Immature natural killer cell (primary cell): ENCODE results near the gene MAOA. TPM values are rescaled to one million over a fixed set of nuclear protein-coding genes. Genes with fewer than 3 reads are reported as not detected.
"Not testable (repeated sequence)": the region's sequence is repeated elsewhere in the genome, so short reads cannot be mapped to it uniquely, and the experiment has no call there.

ENCODE experiments used
- DNase-seq, 3 donors: peaks; one replicate each; pipeline ENCODE4 v3.0.0; 2022; ENCODE audit warnings: mixed read lengths in 1 of 3
- H3K27ac Mint-ChIP-seq, 6 donors: one replicate each; pipeline ENCODE4 v1.8.0; 2020; ENCODE audit warnings: mixed read lengths in 6 of 6, mild to moderate bottlenecking in 5 of 6, inconsistent platforms in 4 of 6, moderate library complexity in 3 of 6
- H3K27me3 Mint-ChIP-seq, 3 donors: one replicate each; pipeline ENCODE4 v1.8.0; 2020 to 2021; ENCODE audit warnings: low read depth in 3 of 3, mild to moderate bottlenecking in 3 of 3, mixed read lengths in 3 of 3, moderate library complexity in 3 of 3, inconsistent platforms in 1 of 3
- H3K36me3 Mint-ChIP-seq, 3 donors: one replicate each; pipeline ENCODE4 v1.8.0; 2020; ENCODE audit warnings: mixed read lengths in 3 of 3, inconsistent platforms in 2 of 3, mild to moderate bottlenecking in 2 of 3
- H3K4me1 Mint-ChIP-seq, 2 donors: one replicate each; pipeline ENCODE4 v1.8.0; 2020; ENCODE audit warnings: inconsistent platforms in 2 of 2, mild to moderate bottlenecking in 2 of 2, mixed read lengths in 2 of 2, moderate library complexity in 1 of 2
- H3K4me3 Mint-ChIP-seq, 5 donors: one replicate each; pipeline ENCODE4 v1.8.0; 2020; ENCODE audit warnings: mild to moderate bottlenecking in 5 of 5, mixed read lengths in 5 of 5, inconsistent platforms in 3 of 5, moderate library complexity in 3 of 5
- H3K9me3 Mint-ChIP-seq, 6 donors: one replicate each; pipeline ENCODE4 v1.8.0; 2020; ENCODE audit warnings: mild to moderate bottlenecking in 6 of 6, mixed read lengths in 6 of 6, inconsistent platforms in 4 of 6, moderate library complexity in 3 of 6
- polyA plus RNA-seq, 3 donors: library from polyadenylated mRNA; unstranded; fragments of 300-500 nt; fragmentation: Illumina TruSeq; gene quantifications; one replicate each; pipeline ENCODE4 v1.2.3, GENCODE V29; 2021

Gene MAOA
- not detected for polyA plus RNA-seq

- Mint-ChIP-seq H3K4me3 (peak within 1 kb of the TSS; percentile 78 to 88 (median 81)), H3K36me3 (no peaks in the 10 kb centered on the region), H3K4me1 (peaks cover 9 to 11% of the 10 kb centered on the region in 2 donors), H3K27ac (peak within 1 kb of the TSS in 4 of 6 donors; percentile 22 to 59 (median 36)), H3K9me3 (peaks cover 0 to 9% (median 0%) of the 10 kb centered on the region in 6 donors), H3K27me3 (peaks cover 0 to 7% (median 2%) of the 10 kb centered on the region in 3 donors)
- DNase-seq, result peak in 1 of 3 donors; percentile 3
Measured at GRCh38 chrX:43656005-43656494, at the start of gene MAOA. MAOA (plus strand) TSS chrX:43656299; CDS start chrX:43656342, 43 bp downstream.

DNA sequence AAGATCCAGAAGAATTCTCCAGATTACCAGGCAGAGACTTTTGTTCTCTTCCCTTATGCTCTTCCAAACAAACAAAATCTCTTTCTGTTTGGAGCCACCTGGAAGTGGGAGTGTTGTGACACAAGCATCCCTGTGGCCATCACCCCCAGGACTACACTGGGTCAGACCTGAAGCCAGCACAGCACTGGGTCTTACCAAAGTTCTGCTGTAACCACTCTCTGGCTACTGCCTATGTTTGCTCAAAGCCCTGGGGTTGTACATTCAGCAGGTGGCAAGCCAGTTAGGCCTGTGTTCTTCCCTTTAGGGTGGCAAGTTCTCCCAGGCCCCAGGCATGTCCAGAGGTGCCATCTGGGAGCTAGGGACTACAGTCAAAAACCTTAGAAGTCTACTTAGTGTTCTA is 43.7 kb upstream of the MAOA start:
- H3K4me3 Mint-ChIP-seq, result no peak overlapping the region
- H3K27ac Mint-ChIP-seq, result no peak overlapping the region
- no peaks in the 10 kb centered on the region for H3K4me1 Mint-ChIP-seq
- peaks cover 0 to 3% (median 0%) of the 10 kb centered on the region in 6 donors for H3K9me3 Mint-ChIP-seq
- H3K27me3 Mint-ChIP-seq, result peaks cover 2 to 16% (median 3%) of the 10 kb centered on the region in 3 donors
- no peak for DNase-seq
- peaks cover 0 to 4% (median 0%) of the 10 kb centered on the region in 3 donors for H3K36me3 Mint-ChIP-seq

DNA sequence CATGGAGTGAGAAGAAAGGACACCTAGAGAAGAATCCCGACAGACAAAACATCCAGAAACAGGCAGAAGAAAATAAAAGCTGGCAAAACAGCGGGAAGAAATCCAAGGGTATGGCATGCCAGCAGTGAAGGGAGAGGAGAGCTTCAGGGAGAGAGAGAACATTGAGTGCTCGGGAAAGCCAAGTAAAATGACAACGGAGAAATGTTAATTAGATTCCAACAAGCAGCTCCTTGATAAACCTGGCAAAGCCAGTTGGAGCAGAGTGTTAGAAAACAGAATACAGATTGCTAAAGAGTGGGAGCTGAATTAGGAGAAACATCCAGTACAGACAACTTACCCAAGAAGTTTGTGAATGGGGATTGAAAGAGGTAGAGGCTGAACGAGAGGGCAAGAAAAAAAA is 40.4 kb upstream of the MAOA start:
- Mint-ChIP-seq H3K27ac (no peak overlapping the region), H3K36me3 (peaks cover 0 to 4% (median 0%) of the 10 kb centered on the region in 3 donors), H3K4me1 (no peaks in the 10 kb centered on the region), H3K4me3 (no peak overlapping the region), H3K27me3 (peaks cover 0 to 16% (median 2%) of the 10 kb centered on the region in 3 donors), H3K9me3 (peaks cover 0 to 2% (median 0%) of the 10 kb centered on the region in 6 donors)
- DNase-seq, result no peak

- Mint-ChIP-seq H3K27ac (no peak overlapping the region), H3K4me3 (no peak overlapping the region), H3K36me3 (peaks cover 0 to 4% (median 0%) of the 10 kb centered on the region in 3 donors), H3K27me3 (peaks cover 2 to 16% (median 2%) of the 10 kb centered on the region in 3 donors), H3K9me3 (peaks cover 0 to 2% (median 0%) of the 10 kb centered on the region in 6 donors), H3K4me1 (no peaks in the 10 kb centered on the region)
- no peak for DNase-seq
Measured at GRCh38 chrX:43618366-43619205, 37.5 kb upstream of the MAOA start.

DNA sequence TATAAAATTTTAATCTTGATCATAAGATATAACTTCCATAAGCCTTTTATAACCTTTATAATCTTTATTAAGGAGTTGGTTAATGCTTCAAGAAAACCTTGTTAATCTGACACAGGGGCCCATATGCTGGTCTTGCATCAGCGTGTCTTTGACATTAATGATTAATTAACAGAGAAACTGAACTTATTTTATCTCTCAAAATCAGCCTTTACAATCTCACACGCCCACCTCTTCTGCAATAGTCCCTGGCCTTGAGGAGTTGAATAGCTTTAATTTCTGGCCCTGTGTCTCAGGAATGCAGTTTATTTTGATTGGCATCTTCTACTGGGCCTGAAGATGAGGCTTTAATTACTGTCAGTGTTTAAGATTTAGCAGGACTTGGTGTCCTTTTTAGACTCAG is 36.2 kb upstream of the MAOA start:
- peaks cover 2 to 16% (median 6%) of the 10 kb centered on the region in 3 donors for H3K27me3 Mint-ChIP-seq
- not testable (repeated sequence) for H3K9me3 Mint-ChIP-seq, DNase-seq, H3K27ac Mint-ChIP-seq, H3K36me3 Mint-ChIP-seq, H3K4me3 Mint-ChIP-seq, H3K4me1 Mint-ChIP-seq

- Mint-ChIP-seq H3K4me3 (no peak overlapping the region), H3K36me3 (no peaks in the 10 kb centered on the region), H3K27ac (no peak overlapping the region), H3K27me3 (peaks cover 0 to 13% (median 4%) of the 10 kb centered on the region in 3 donors), H3K4me1 (no peaks in the 10 kb centered on the region), H3K9me3 (no peaks in the 10 kb centered on the region)
- no peak for DNase-seq
Measured at GRCh38 chrX:43627147-43627546, 29.0 kb upstream of the MAOA start.

DNA sequence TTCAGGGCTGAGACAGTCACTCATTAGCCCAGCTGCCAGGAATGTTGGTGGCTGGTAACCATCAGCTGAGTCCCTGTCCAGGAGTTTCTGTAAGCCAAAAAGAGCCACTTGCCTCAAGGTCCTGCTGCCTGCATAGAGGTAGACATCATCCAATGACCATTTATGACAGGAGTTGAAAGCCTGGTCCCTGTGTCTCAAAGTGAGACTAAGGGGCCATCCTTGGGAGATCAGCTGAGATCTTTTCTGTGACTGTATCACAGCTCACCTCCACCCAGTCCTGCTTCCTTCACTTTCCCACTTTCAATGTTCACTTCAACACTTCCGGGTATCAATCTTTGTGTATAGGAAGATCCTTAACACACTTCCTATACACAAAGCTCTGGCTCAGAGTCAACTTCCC is 28.4 kb upstream of the MAOA start:
- Mint-ChIP-seq H3K27me3 (peaks cover 0 to 13% (median 4%) of the 10 kb centered on the region in 3 donors), H3K36me3 (no peaks in the 10 kb centered on the region), H3K27ac (no peak overlapping the region), H3K9me3 (no peaks in the 10 kb centered on the region), H3K4me1 (no peaks in the 10 kb centered on the region), H3K4me3 (no peak overlapping the region)
- no peak for DNase-seq

GRCh38 chrX:43629229-43629628 is 26.9 kb upstream of the MAOA start:
- no peak for DNase-seq
- Mint-ChIP-seq H3K27ac (no peak overlapping the region), H3K9me3 (no peaks in the 10 kb centered on the region), H3K4me3 (no peak overlapping the region), H3K4me1 (no peaks in the 10 kb centered on the region), H3K27me3 (peaks cover 0 to 11% (median 0%) of the 10 kb centered on the region in 3 donors), H3K36me3 (no peaks in the 10 kb centered on the region)

DNA sequence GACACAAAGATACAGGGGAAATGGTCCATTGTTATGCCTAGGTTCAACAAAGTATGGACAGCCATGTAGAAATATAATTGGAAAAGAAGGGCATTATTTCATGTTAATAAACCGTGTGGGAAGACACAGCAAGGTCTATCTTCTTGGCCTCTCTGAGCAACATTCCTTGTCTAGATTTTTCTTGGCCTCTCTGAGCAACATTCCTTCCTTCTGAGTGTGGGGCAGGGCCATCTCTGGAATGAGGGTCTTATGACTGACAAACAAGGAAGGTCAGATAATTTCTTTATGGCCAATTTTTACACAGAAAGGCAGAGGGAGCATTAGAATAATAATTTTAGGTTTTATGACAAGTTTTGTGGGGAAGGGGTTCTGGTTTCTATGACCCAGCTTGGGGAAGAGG is 24.3 kb upstream of the MAOA start:
- Mint-ChIP-seq H3K4me3 (no peak overlapping the region), H3K9me3 (no peaks in the 10 kb centered on the region), H3K27ac (no peak overlapping the region), H3K4me1 (no peaks in the 10 kb centered on the region), H3K36me3 (no peaks in the 10 kb centered on the region), H3K27me3 (peaks cover 0 to 6% (median 1%) of the 10 kb centered on the region in 3 donors)
- DNase-seq, result no peak

DNA sequence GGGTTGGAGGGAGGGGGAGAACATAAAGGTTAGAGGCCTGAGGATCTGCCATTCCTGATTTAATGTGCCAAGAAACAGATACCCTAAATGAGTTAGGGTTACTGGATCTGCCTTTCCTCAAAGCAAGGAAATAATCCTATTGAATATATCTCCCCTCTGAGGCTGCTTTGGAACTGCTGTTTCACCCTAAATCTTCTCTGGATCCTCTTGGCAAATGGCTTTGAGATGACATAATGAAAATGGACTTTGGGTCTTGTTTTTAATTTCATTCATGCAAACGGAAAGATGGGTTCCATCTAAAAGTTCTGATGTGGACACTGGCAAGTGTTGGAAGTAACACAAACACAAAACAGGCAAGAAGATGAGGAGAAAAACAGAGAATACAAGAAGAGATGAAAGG is 23.0 kb upstream of the MAOA start:
- no peak for DNase-seq
- no peaks in the 10 kb centered on the region for H3K36me3 Mint-ChIP-seq
- H3K27me3 Mint-ChIP-seq, result peaks cover 1 to 8% (median 1%) of the 10 kb centered on the region in 3 donors
- no peaks in the 10 kb centered on the region for H3K4me1 Mint-ChIP-seq
- H3K4me3 Mint-ChIP-seq, result no peak overlapping the region
- H3K9me3 Mint-ChIP-seq, result no peaks in the 10 kb centered on the region
- H3K27ac Mint-ChIP-seq, result no peak overlapping the region

DNA sequence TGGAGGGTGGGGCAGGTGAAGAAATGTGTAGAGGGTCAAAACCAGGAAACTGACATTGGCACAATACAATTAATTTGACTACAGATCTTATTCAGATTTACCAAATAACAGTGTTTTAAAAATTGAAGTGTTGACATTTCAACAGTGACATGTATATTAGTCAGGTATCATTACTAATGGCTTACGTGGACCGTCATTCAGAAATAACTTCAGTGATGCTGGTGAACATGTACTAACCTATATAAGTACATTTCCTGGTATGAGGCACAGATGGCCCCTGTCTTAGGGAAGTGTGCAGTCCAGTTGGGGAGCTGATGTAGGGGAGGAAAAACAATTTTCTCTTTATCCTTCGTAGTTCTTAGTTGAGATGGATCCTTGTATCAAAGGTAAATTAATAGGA is 22.3 kb upstream of the MAOA start:
- Mint-ChIP-seq H3K4me3 (no peak overlapping the region), H3K27me3 (peaks cover 1 to 10% (median 1%) of the 10 kb centered on the region in 3 donors), H3K4me1 (no peaks in the 10 kb centered on the region), H3K9me3 (no peaks in the 10 kb centered on the region), H3K36me3 (no peaks in the 10 kb centered on the region), H3K27ac (no peak overlapping the region)
- no peak for DNase-seq

DNA sequence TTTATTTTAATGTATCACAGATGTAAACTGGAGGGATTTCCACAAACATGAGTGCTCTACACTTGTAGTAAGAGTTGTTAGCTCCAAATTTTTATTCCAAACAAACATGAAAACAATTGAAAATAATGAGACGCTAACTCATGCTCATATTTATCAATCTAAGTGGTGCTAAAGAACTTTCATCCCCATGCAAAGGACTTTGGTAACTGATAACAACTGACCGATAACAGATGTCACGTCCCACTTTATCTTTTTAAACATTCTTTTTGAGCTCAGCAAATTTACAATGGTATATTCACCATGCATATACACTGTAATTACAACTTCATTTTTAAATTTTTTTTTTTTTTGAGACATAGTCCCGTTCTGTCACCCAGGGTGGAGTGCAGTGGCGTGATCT is 15.6 kb upstream of the MAOA start:
- no peak overlapping the region for H3K27ac Mint-ChIP-seq
- no peak for DNase-seq
- H3K4me3 Mint-ChIP-seq, result no peak overlapping the region
- no peaks in the 10 kb centered on the region for H3K9me3 Mint-ChIP-seq
- no peaks in the 10 kb centered on the region for H3K4me1 Mint-ChIP-seq
- no peaks in the 10 kb centered on the region for H3K36me3 Mint-ChIP-seq
- peaks cover 2 to 17% (median 3%) of the 10 kb centered on the region in 3 donors for H3K27me3 Mint-ChIP-seq

- H3K27ac Mint-ChIP-seq, result no peak overlapping the region
- H3K4me1 Mint-ChIP-seq, result no peaks in the 10 kb centered on the region
- H3K27me3 Mint-ChIP-seq, result peaks cover 2 to 17% (median 3%) of the 10 kb centered on the region in 3 donors
- no peak overlapping the region for H3K4me3 Mint-ChIP-seq
- DNase-seq, result no peak
- H3K9me3 Mint-ChIP-seq, result no peaks in the 10 kb centered on the region
- H3K36me3 Mint-ChIP-seq, result no peaks in the 10 kb centered on the region
Measured at GRCh38 chrX:43641691-43642090, 14.4 kb upstream of the MAOA start.

GRCh38 chrX:43643201-43643600 is 12.9 kb upstream of the MAOA start:
- no peaks in the 10 kb centered on the region for H3K9me3 Mint-ChIP-seq
- no peaks in the 10 kb centered on the region for H3K4me1 Mint-ChIP-seq
- DNase-seq, result no peak
- H3K36me3 Mint-ChIP-seq, result no peaks in the 10 kb centered on the region
- H3K27me3 Mint-ChIP-seq, result peaks cover 2 to 14% (median 2%) of the 10 kb centered on the region in 3 donors
- H3K4me3 Mint-ChIP-seq, result no peak overlapping the region
- no peak overlapping the region for H3K27ac Mint-ChIP-seq
